HG02642 (cell line): ENCODE data around the gene TIGD7.

Experiments
- ATAC-seq: cut with Tn5 transposase; IDR thresholded peaks from one replicate; pipeline ENCODE4 v1.9.1; 2021; ENCODE audit warnings: mild to moderate bottlenecking; ENCODE audit not compliant: unreplicated experiment, poor library complexity

The TIGD7 gene

GRCh38 chr16:3249451-3249850, 55.8 kb downstream of the TIGD7 start:
- ATAC-seq = no peak

GRCh38 chr16:3249020-3249419, 56.2 kb downstream of the TIGD7 start:
- ATAC-seq = no peak
